Kidney (tissue), 22 donors: ENCODE measurements around the gene TMTC3. TPM values are rescaled to one million over a fixed set of nuclear protein-coding genes. Genes with fewer than 3 reads are reported as not detected.
A peak's percentile ranks its signal among the peaks of the same experiment; 100 is the strongest.

Experiments used
- DNase-seq, 5 donors: peaks; one replicate each; pipeline ENCODE4 v3.0.0-alpha.2; 2013 to 2020
- FAIRE-seq: peaks from 2 replicates; lab custom pipeline; 2012; peaks lifted over from hg19 to GRCh38; lab: Jason Lieb, UNC
- H3K27ac ChIP-seq, 2 donors: one replicate each; pipeline ENCODE4 v1.7.0; 2013; ENCODE audit warnings: low read depth in 2 of 2, low read length in 2 of 2, inconsistent platforms in 1 of 2
- H3K27me3 ChIP-seq: one replicate; pipeline ENCODE4 v1.7.1; 2013; ENCODE audit warnings: low read length, inconsistent platforms; ENCODE audit not compliant: control insufficient read depth, insufficient read depth
- H3K36me3 ChIP-seq, 3 donors: one replicate each; pipeline versions ENCODE4 v1.7.0 to v1.7.1; 2013; ENCODE audit warnings: low read length in 3 of 3, control low read depth in 1 of 3, inconsistent platforms in 1 of 3; ENCODE audit not compliant: insufficient read depth in 3 of 3, control insufficient read depth in 2 of 3
- H3K4me1 ChIP-seq, 3 donors: one replicate each; pipeline versions ENCODE4 v1.7.0 to v1.7.1; 2013; ENCODE audit warnings: low read length in 3 of 3, inconsistent platforms in 1 of 3, low read depth in 1 of 3; ENCODE audit not compliant: control insufficient read depth in 2 of 3, insufficient read depth in 2 of 3
- H3K4me3 ChIP-seq, 3 donors: one replicate each; pipeline versions ENCODE4 v1.7.0 to v1.8.1; 2013; ENCODE audit warnings: low read length in 3 of 3, control low read depth in 1 of 3, inconsistent platforms in 1 of 3
- H3K9ac ChIP-seq, 3 donors: one replicate each; pipeline versions ENCODE4 v1.7.0 to v1.7.1; 2013; ENCODE audit warnings: low read length in 3 of 3, control low read depth in 1 of 3, inconsistent platforms in 1 of 3
- H3K9me3 ChIP-seq, 3 donors: one replicate each; pipeline versions ENCODE4 v1.7.0 to v1.7.1; 2013; ENCODE audit warnings: low read length in 3 of 3, control low read depth in 1 of 3, inconsistent platforms in 1 of 3; ENCODE audit not compliant: control insufficient read depth in 2 of 3, insufficient read depth in 1 of 3
- intact Hi-C: fragments of 100-400 bp; cut with DNase I; formaldehyde crosslinking; loops from one replicate; pipeline ENCODE4 v1.11.1; 2022
- long read RNA-seq, 10 donors: library from polyadenylated mRNA in 1 of 10; unstranded in 1 of 10; transcript quantifications; one replicate each; pipeline ENCODE4 v2.0.0 and lab custom pipeline, GENCODE V29; 2021 to 2026
- polyA plus RNA-seq: library from polyadenylated mRNA; stranded (reverse); fragments of 350-450 nt; fragmentation: Illumina TruSeq; extraction: RNeasy Lipid Tissue Mini Kit (QIAGEN cat#74804); gene quantifications from one replicate; pipeline ENCODE4 v1.2.3, GENCODE V29; 2014; ENCODE audit warnings: low read depth, low replicate concordance; ENCODE audit not compliant: insufficient read depth
- total RNA-seq: library from RNA; stranded (reverse); fragmentation: NEBNext Ultra II Directional; extraction: Animal tissue kit (Norgen Biotek cat#: 25700); gene quantifications from one replicate; pipeline ENCODE4 v1.2.1, GENCODE V29; 2021
- TF ChIP-seq, protein P1 (sequence below): IDR thresholded peaks from 3 replicates; pipeline ENCODE4 v1.5.1; 2012; ENCODE audit warnings: mild to moderate bottlenecking, moderate library complexity, borderline replicate concordance; ENCODE audit not compliant: insufficient read depth; ENCODE audit errors: extremely low read depth
- donor health status: control.
- donor health status: control.
- donor health status: control.
- donor health status: control.
- donor health status: control.
- donor health status: DM: yes; HTN: yes; CAD: no.
- donor health status: Normal renal cell carcinoma (clear cell type).

TMTC3 gene
- total RNA-seq (23.5 TPM), polyA plus RNA-seq (5.1 TPM)
- long read RNA-seq, donor 1, full-length matches to known transcripts, result 1 of 1 reads
- long read RNA-seq, donor 1, partial matches to known transcripts, result 0 of 1 reads
- long read RNA-seq, donor 1, other reads (novel, unspliced or antisense), result 0 of 1 reads
- long read RNA-seq, donor 2, full-length matches to known transcripts, result 2 of 2 reads
- long read RNA-seq, donor 2, partial matches to known transcripts, result 0 of 2 reads
- long read RNA-seq, donor 2, other reads (novel, unspliced or antisense), result 0 of 2 reads
- long read RNA-seq, donor 3, result 0 reads
- long read RNA-seq, donor 4, full-length matches to known transcripts, result 3 of 3 reads
- long read RNA-seq, donor 4, partial matches to known transcripts, result 0 of 3 reads
- long read RNA-seq, donor 4, other reads (novel, unspliced or antisense), result 0 of 3 reads
- long read RNA-seq, donor 5, partial matches to known transcripts, result 0 of 1 reads
- long read RNA-seq, donor 5, other reads (novel, unspliced or antisense), result 0 of 1 reads
- long read RNA-seq, donor 6, full-length matches to known transcripts, result 2 of 2 reads
- long read RNA-seq, donor 6, partial matches to known transcripts, result 0 of 2 reads
- long read RNA-seq, donor 6, other reads (novel, unspliced or antisense), result 0 of 2 reads
- long read RNA-seq, donor 7, full-length matches to known transcripts, result 1 of 3 reads
- long read RNA-seq, donor 7, partial matches to known transcripts, result 0 of 3 reads
- long read RNA-seq, donor 7, other reads (novel, unspliced or antisense), result 2 of 3 reads
- long read RNA-seq, donor 8, result 0 reads
- long read RNA-seq, donor 9, result 0 reads
- long read RNA-seq, donor 10, full-length matches to known transcripts, result 1 of 1 reads
- long read RNA-seq, donor 10, partial matches to known transcripts, result 0 of 1 reads
- long read RNA-seq, donor 10, other reads (novel, unspliced or antisense), result 0 of 1 reads

DNA sequence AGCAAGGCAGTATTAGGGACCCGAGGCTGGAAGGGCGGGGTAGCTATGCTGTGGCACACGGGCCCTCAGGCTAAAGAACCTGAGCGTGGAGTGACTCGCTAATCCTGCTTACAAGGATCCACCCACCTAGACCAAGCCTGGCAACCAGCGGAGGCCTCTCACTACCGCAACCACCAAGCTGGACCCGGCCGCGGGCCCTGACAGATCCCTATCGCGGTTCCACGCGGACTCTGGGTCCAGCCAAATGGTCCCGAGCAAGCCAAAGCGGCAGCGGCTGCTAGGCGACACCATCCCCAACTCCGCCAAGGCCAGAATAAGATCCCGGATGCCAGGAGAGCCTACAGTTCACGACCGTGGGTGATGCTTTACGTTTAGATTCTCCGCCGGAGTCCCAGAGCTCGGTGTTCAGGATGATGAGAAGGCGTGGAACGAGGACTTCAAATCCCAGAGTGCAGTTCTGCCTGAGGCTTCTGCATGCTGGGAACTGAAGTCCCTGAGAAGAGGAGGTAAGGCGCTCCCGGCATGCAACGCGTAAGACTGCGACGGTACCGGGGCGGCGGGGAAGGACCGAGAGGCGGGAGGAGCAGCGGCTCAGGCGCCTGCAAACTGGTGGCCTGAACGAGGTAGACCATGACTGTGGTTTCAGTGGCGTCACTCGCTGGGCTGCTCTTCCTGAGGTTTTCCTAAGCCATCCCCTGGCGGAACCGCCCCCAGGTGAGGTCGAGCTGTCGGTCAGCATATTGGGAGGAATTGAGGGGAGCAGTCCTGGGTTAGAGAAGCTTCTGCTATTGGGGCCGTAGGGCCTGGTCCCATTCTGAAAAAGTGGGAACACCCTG, at the start of gene TMTC3, which contains the start of gene CEP290:
TSS of gene TMTC3 (plus strand) at position 534 of the 836 bp plus-strand sequence. CDS start 6,009 bp downstream, outside the sequence.
TSS of gene CEP290 (minus strand) at position 315 of the 836 bp plus-strand sequence. CDS start 781 bp downstream, outside the sequence.
- Histone ChIP-seq H3K27ac (peak within 1 kb of the TSS; percentile 81 to 82), H3K9ac (peak within 1 kb of the TSS; percentile 83 to 90 (median 87)), H3K4me3 (peak within 1 kb of the TSS; percentile 93 to 98 (median 96)), H3K36me3 (peaks cover 0 to under 1% (median 0%) of the 10 kb centered on the region in 3 donors), H3K27me3 (no peaks in the 10 kb centered on the region), H3K4me1 (peaks cover 0 to 15% (median 7%) of the 10 kb centered on the region in 3 donors), H3K9me3 (no peaks in the 10 kb centered on the region)
- TF ChIP-seq, protein P1, sequence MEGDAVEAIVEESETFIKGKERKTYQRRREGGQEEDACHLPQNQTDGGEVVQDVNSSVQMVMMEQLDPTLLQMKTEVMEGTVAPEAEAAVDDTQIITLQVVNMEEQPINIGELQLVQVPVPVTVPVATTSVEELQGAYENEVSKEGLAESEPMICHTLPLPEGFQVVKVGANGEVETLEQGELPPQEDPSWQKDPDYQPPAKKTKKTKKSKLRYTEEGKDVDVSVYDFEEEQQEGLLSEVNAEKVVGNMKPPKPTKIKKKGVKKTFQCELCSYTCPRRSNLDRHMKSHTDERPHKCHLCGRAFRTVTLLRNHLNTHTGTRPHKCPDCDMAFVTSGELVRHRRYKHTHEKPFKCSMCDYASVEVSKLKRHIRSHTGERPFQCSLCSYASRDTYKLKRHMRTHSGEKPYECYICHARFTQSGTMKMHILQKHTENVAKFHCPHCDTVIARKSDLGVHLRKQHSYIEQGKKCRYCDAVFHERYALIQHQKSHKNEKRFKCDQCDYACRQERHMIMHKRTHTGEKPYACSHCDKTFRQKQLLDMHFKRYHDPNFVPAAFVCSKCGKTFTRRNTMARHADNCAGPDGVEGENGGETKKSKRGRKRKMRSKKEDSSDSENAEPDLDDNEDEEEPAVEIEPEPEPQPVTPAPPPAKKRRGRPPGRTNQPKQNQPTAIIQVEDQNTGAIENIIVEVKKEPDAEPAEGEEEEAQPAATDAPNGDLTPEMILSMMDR, result no peak
- intact Hi-C loops, result no loop called here
- DNase-seq (peak; percentile 97 to 100 (median 98)), FAIRE-seq (peak; percentile 92)

DNA sequence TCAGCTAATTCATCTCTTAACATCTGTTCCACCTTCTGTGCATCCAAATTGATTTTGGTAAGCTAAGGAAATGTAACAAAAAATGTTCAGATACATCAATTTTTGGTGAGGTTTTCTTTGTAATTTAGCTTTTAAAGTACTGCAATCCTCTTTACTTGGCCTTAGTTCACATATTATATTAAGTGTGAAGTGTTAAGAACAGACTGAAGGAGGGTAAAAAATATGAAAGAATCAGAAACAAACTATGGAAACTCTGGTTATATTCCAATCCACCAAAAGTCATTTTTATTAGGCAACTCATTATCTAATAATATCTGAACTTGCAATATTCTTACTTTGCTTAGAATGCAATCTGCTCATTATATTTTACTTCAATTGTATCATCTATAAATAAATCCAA, 49.3 kb upstream of the TMTC3 start:
- H3K9me3 ChIP-seq, result no peaks in the 10 kb centered on the region
- no peak overlapping the region for H3K27ac ChIP-seq
- no peak overlapping the region for H3K4me3 ChIP-seq
- H3K36me3 ChIP-seq, result peaks cover 0 to 5% (median 0%) of the 10 kb centered on the region in 3 donors
- TF ChIP-seq, protein P1, result no peak
- H3K27me3 ChIP-seq, result no peaks in the 10 kb centered on the region
- intact Hi-C loops, result no loop called here
- DNase-seq (no peak), FAIRE-seq (no peak)
- no peak overlapping the region for H3K9ac ChIP-seq
- no peaks in the 10 kb centered on the region for H3K4me1 ChIP-seq

DNA sequence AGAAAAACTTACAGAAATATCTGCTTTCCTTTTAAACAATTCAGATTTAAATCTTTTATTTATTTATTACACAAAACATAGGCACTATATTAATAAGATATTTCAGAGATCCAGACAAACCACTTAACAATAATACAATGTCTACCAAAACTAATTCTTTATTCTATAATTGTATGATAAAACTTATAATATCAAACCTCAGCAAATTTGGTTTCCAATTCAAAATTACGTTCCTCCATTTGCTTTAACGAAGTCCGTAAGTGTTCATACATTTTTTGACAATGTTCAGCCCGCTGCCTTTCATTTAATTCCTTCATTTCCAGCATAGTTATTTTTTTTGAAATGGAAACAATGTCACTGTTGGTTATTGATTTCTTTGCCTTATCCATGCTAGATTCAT, 48.5 kb upstream of the TMTC3 start:
- DNase-seq (no peak), FAIRE-seq (peak; percentile 33)
- intact Hi-C loops, result no loop called here
- no peak overlapping the region for H3K27ac ChIP-seq
- peaks cover 0 to 5% (median 0%) of the 10 kb centered on the region in 3 donors for H3K36me3 ChIP-seq
- H3K4me3 ChIP-seq, result no peak overlapping the region
- TF ChIP-seq, protein P1, result no peak
- H3K9ac ChIP-seq, result no peak overlapping the region
- H3K4me1 ChIP-seq, result no peaks in the 10 kb centered on the region
- H3K27me3 ChIP-seq, result no peaks in the 10 kb centered on the region
- H3K9me3 ChIP-seq, result no peaks in the 10 kb centered on the region
